Spleen (tissue), 11 donors: ENCODE measurements around the gene SCFD2. TPM values are rescaled to one million over a fixed set of nuclear protein-coding genes. Genes with fewer than 3 reads are reported as not detected.

Source experiments
- DNase-seq: peaks from one replicate; pipeline ENCODE4 v3.0.0-alpha.2; 2020
- H3K27ac ChIP-seq, 8 donors: fragments of 200-600 bp; sonication (generic) in 7 of 8; 1 replicate in 4 of 8; 2 replicates in 4 of 8; pipeline versions ENCODE4 v1.5.0 to v1.8.0; 2016 to 2021; ENCODE audit warnings: inconsistent platforms in 4 of 8, mild to moderate bottlenecking in 4 of 8, moderate library complexity in 1 of 8
- H3K27me3 ChIP-seq, 7 donors: fragments of 200-600 bp; sonication (generic) in 6 of 7; replicated peaks in 1 of 7; 1 replicate in 4 of 7; 2 replicates in 3 of 7; pipeline versions ENCODE4 v1.5.0 to v1.8.0; 2016 to 2021; ENCODE audit warnings: inconsistent platforms in 3 of 7, mild to moderate bottlenecking in 1 of 7
- H3K36me3 ChIP-seq, 6 donors: fragments of 200-600 bp; sonication (generic) in 5 of 6; 1 replicate in 4 of 6; 2 replicates in 2 of 6; pipeline versions ENCODE4 v1.5.0 to v1.8.0; 2016 to 2021; ENCODE audit warnings: inconsistent platforms in 2 of 6
- H3K4me1 ChIP-seq, 6 donors: fragments of 200-600 bp; sonication (generic) in 5 of 6; 1 replicate in 3 of 6; 2 replicates in 3 of 6; pipeline versions ENCODE4 v1.5.0 to v1.8.0; 2016 to 2021; ENCODE audit warnings: inconsistent platforms in 3 of 6
- H3K4me3 ChIP-seq, 8 donors: fragments of 200-600 bp; sonication (generic) in 7 of 8; 1 replicate in 4 of 8; 2 replicates in 4 of 8; pipeline versions ENCODE4 v1.5.0 to v1.8.0; 2016 to 2021; ENCODE audit warnings: inconsistent platforms in 4 of 8, mild to moderate bottlenecking in 4 of 8, moderate library complexity in 2 of 8
- H3K9me3 ChIP-seq, 8 donors: fragments of 200-600 bp; sonication (generic) in 7 of 8; 1 replicate in 4 of 8; 2 replicates in 4 of 8; pipeline versions ENCODE4 v1.5.0 to v1.8.0; 2016 to 2021; ENCODE audit warnings: inconsistent platforms in 4 of 8
- POLR2A ChIP-seq, 3 donors: fragments of 450-650 bp; IDR thresholded peaks; one replicate each; pipeline ENCODE4 v1.5.1; 2017; ENCODE audit warnings: antibody characterized with exemption in 3 of 3, mild to moderate bottlenecking in 1 of 3
- POLR2AphosphoS5 ChIP-seq, 3 donors: sonication (generic); formaldehyde crosslinking; IDR thresholded peaks; one replicate each; pipeline ENCODE4 v1.5.1; 2017; ENCODE audit warnings: antibody characterized with exemption in 3 of 3
- WGBS, 5 donors: extraction: QIAGEN DNeasy Blood & Tissue Kit in 3 of 5; methylation state at CpG; one replicate each; pipeline versions ENCODE4 v1.1.5 to v1.1.7; 2013 to 2018; 5-methylcytosine and 5-hydroxymethylcytosine counted together
- intact Hi-C: fragments of 100-400 bp; cut with DNase I; formaldehyde crosslinking; loops from one replicate; pipeline ENCODE4 v1.15.0; 2023; ENCODE audit warnings: low total_unique reads
- polyA plus RNA-seq, 3 donors: library from polyadenylated mRNA; stranded (reverse); fragments of 200-250 nt; gene quantifications; one replicate each; pipeline ENCODE4 v1.2.1, GENCODE V29; 2013
- total RNA-seq, 7 donors: library from RNA; depleted of rRNA in 3 of 7; stranded (reverse); fragments of >200 nt in 3 of 7; fragmentation: NEBNext Ultra II Directional in 4 of 7; extraction: Animal tissue kit (Norgen Biotek cat#: 25700) in 4 of 7; gene quantifications; one replicate each; pipeline versions ENCODE4 v1.1.0 to v1.2.1, GENCODE V29; 2016 to 2021
- TF ChIP-seq, protein P1 (sequence below), 11 experiments: fragments of 200-600 bp in 7 of 11; fragments of 450-650 bp in 4 of 11; sonication (generic) in 4 of 11; IDR thresholded peaks in 8 of 11; conservative IDR thresholded peaks in 3 of 11; 1 replicate in 7 of 11; 2 replicates in 4 of 11; pipeline versions ENCODE4 v1.4.0 to v1.8.0; 2016 to 2021; ENCODE audit warnings: antibody characterized with exemption in 11 of 11, inconsistent platforms in 4 of 11, mild to moderate bottlenecking in 1 of 11
- donor health status: healthy with polysubstance abuse.
- donor health status: DM: no; HTN: no; CAD: no; lungs with moderate emphysema.
- donor health status: DM: no; HTN: no; CAD: no.
- donor health status: Bipolar disorder and iron deficiency.
- donor health status: healthy.
- donor health status: DM: no; HTN: no; CAD: no.
- donor health status: DM: yes; HTN: yes; CAD: no.

Gene SCFD2
- total and polyA plus RNA-seq, 10 donors, result 3.6 to 42.1 (median 21.1) TPM

- peaks cover 5 to 27% (median 16%) of the 10 kb centered on the region in 6 donors for H3K4me1 ChIP-seq
- H3K9me3 ChIP-seq, result no peaks in the 10 kb centered on the region
- peak overlapping the region in 3 of 8 donors; percentile 75 to 85 (median 81) for H3K27ac ChIP-seq
- no peak for DNase-seq
- TF ChIP-seq, protein P1, sequence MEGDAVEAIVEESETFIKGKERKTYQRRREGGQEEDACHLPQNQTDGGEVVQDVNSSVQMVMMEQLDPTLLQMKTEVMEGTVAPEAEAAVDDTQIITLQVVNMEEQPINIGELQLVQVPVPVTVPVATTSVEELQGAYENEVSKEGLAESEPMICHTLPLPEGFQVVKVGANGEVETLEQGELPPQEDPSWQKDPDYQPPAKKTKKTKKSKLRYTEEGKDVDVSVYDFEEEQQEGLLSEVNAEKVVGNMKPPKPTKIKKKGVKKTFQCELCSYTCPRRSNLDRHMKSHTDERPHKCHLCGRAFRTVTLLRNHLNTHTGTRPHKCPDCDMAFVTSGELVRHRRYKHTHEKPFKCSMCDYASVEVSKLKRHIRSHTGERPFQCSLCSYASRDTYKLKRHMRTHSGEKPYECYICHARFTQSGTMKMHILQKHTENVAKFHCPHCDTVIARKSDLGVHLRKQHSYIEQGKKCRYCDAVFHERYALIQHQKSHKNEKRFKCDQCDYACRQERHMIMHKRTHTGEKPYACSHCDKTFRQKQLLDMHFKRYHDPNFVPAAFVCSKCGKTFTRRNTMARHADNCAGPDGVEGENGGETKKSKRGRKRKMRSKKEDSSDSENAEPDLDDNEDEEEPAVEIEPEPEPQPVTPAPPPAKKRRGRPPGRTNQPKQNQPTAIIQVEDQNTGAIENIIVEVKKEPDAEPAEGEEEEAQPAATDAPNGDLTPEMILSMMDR (IDR thresholded peaks at IDR 0.05 in 8 of 11, conservative IDR thresholded peaks at IDR 0.05 in 3 of 11), result no peak
- H3K4me3 ChIP-seq, result peak overlapping the region; percentile 6 to 86 (median 58)
- peaks cover 0 to 34% (median 19%) of the 10 kb centered on the region in 7 donors for H3K27me3 ChIP-seq
- H3K36me3 ChIP-seq, result peaks cover 0 to 13% (median 0%) of the 10 kb centered on the region in 6 donors
- 77 to 93% (median 83%) methylated on average over 8 to 9 of the region's 9 CpGs for WGBS, 5 donors
- intact Hi-C loops, result no loop called here
Measured at GRCh38 chr4:52865300-52865699, 500.6 kb downstream of the SCFD2 start.

DNA sequence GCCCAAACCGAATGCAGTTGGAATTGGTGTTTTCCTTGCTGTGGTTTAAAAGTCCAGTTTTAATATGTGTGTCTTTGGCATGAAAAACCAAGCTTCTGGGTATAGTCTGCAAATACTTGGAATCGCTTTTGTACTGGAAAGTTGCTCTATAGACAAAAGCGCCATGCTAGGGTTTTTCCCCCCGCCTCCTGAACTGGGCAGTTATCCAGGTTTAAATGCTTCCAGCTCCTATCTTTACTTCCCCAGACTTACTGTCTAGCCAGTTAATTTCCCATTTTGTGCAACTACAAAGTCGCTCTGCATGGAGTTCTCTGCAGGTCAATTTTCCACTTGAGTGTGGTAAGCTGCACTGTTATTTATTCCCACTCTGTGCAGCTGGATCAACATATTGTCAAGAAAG is 501.1 kb downstream of the SCFD2 start:
- WGBS, 5 donors, result 70 to 84% (median 78%) methylated on average over 5 of the region's 5 CpGs
- no peak for TF ChIP-seq POLR2AphosphoS5 (IDR thresholded peaks at IDR 0.05)
- TF ChIP-seq, protein P1 (IDR thresholded peaks at IDR 0.05 in 8 of 11, conservative IDR thresholded peaks at IDR 0.05 in 3 of 11), result no peak
- Histone ChIP-seq H3K4me3 (peak overlapping the region; percentile 6 to 86 (median 58)), H3K4me1 (peaks cover 5 to 27% (median 16%) of the 10 kb centered on the region in 6 donors), H3K36me3 (peaks cover 0 to 13% (median 0%) of the 10 kb centered on the region in 6 donors), H3K9me3 (no peaks in the 10 kb centered on the region), H3K27ac (peak overlapping the region in 4 of 8 donors; percentile 42 to 85 (median 78)), H3K27me3 (peaks cover 0 to 39% (median 19%) of the 10 kb centered on the region in 7 donors)
- DNase-seq, result no peak
- intact Hi-C loops, result no loop called here

- Histone ChIP-seq H3K27ac (peak overlapping the region in 6 of 8 donors; percentile 22 to 85 (median 81)), H3K4me1 (peaks cover 5 to 23% (median 16%) of the 10 kb centered on the region in 6 donors), H3K4me3 (peak overlapping the region; percentile 54 to 86 (median 60)), H3K27me3 (peaks cover 0 to 45% (median 19%) of the 10 kb centered on the region in 7 donors), H3K9me3 (peaks cover 0 to 4% (median under 1%) of the 10 kb centered on the region in 8 donors), H3K36me3 (peaks cover 0 to 13% (median 0%) of the 10 kb centered on the region in 6 donors)
- no peak for DNase-seq
- WGBS, 5 donors, result 71 to 86% (median 75%) methylated on average over 6 of the region's 6 CpGs
- intact Hi-C loops, result no loop called here
- TF ChIP-seq, protein P1 (IDR thresholded peaks at IDR 0.05 in 8 of 11, conservative IDR thresholded peaks at IDR 0.05 in 3 of 11), result no peak
- TF ChIP-seq POLR2A (IDR thresholded peaks at IDR 0.05), result no peak
Measured at GRCh38 chr4:52863324-52863723, 502.5 kb downstream of the SCFD2 start.

DNA sequence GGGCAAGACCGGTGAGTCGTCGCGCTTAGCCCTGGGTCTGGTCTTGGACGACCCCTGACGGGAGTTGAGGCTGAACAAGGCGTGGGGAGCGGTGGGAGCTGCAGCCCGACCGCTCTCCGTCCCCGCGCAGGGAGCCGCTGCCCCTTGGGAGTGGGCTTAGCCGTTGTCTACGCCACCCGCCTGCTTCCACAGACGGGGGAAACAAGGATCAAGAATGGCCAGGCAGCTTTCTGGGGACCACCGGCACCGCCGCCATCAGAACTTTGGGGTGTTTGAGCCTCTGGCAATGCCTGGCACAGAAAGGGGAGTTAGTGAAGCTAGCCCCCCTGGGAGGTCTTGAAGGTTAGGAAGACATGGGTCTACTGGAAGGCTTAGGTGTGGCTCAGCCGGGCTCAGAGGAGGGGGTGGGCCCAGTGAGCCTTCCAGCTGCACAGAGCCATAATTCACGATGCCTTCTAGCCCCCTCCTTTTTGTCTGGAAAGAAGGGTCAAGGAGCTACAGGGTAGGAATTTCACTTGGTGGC is 503.2 kb downstream of the SCFD2 start:
- intact Hi-C loops, result no loop called here
- TF ChIP-seq, protein P1 (IDR thresholded peaks at IDR 0.05 in 8 of 11, conservative IDR thresholded peaks at IDR 0.05 in 3 of 11), result no peak
- TF ChIP-seq POLR2A (IDR thresholded peaks at IDR 0.05) (peak in 1 of 3 donors; percentile 11), POLR2AphosphoS5 (IDR thresholded peaks at IDR 0.05) (no peak)
- H3K27ac ChIP-seq, result peak overlapping the region; percentile 52 to 85 (median 78)
- peak overlapping the region; percentile 54 to 86 (median 60) for H3K4me3 ChIP-seq
- H3K36me3 ChIP-seq, result peaks cover 0 to 13% (median 0%) of the 10 kb centered on the region in 6 donors
- H3K4me1 ChIP-seq, result peaks cover 5 to 22% (median 16%) of the 10 kb centered on the region in 6 donors
- peaks cover 0 to 10% (median 6%) of the 10 kb centered on the region in 8 donors for H3K9me3 ChIP-seq
- H3K27me3 ChIP-seq, result peaks cover 0 to 45% (median 19%) of the 10 kb centered on the region in 7 donors
- WGBS, 5 donors, result 16 to 40% (median 20%) methylated on average over 7 to 23 of the region's 23 CpGs
- no peak for DNase-seq
